Measurements from ENCODE around the gene UAP1L1. TPM values are rescaled to one million over a fixed set of nuclear protein-coding genes. Genes with fewer than 3 reads are reported as not detected.

UAP1L1 gene
- total RNA-seq, 4 donors from 2014 or later, result 9.3 to 15.7 (median 12.4) TPM

- no peak for TF ChIP-seq POLR2A (IDR thresholded peaks at IDR 0.05)
- TF ChIP-seq CTCF (IDR thresholded peaks at IDR 0.05), result no peak
- no peaks in the 10 kb centered on the region for H3K9me3 ChIP-seq
- DNase-seq, result no peak
- no peaks in the 10 kb centered on the region for H3K4me1 ChIP-seq
- no peak overlapping the region for H3K4me3 ChIP-seq (replicated peaks in 1 of 3)
- intact Hi-C loops (cut with DNase I), result no loop called here
- no peak overlapping the region for H3K27ac ChIP-seq
- 95 to 98% methylated on average over 8 to 9 of the region's 27 CpGs for WGBS, 2 donors
- H3K27me3 ChIP-seq, result no peaks in the 10 kb centered on the region
- peaks cover 57 to 61% of the 10 kb centered on the region in 2 donors for H3K36me3 ChIP-seq
Measured at GRCh38 chr9:137106662-137107250, 29.4 kb downstream of the UAP1L1 start.

GRCh38 chr9:137107312-137107921 is 30.1 kb downstream of the UAP1L1 start:
- H3K36me3 ChIP-seq, result peaks cover 57% of the 10 kb centered on the region in 2 donors
- H3K9me3 ChIP-seq, result no peaks in the 10 kb centered on the region
- H3K4me3 ChIP-seq (replicated peaks in 1 of 3), result no peak overlapping the region
- H3K27me3 ChIP-seq, result no peaks in the 10 kb centered on the region
- no peaks in the 10 kb centered on the region for H3K4me1 ChIP-seq
- WGBS, 2 donors, result 88 to 89% methylated on average over 9 to 12 of the region's 27 CpGs
- no peak for DNase-seq
- no peak for TF ChIP-seq POLR2A (IDR thresholded peaks at IDR 0.05)
- no peak for TF ChIP-seq CTCF (IDR thresholded peaks at IDR 0.05)
- no peak overlapping the region for H3K27ac ChIP-seq
- intact Hi-C loops (cut with DNase I), result no loop called here

GRCh38 chr9:137107982-137108381 is 30.7 kb downstream of the UAP1L1 start:
- Histone ChIP-seq H3K9me3 (no peaks in the 10 kb centered on the region), H3K4me3 (replicated peaks in 1 of 3) (no peak overlapping the region), H3K27me3 (no peaks in the 10 kb centered on the region), H3K27ac (no peak overlapping the region), H3K36me3 (peaks cover 54 to 56% of the 10 kb centered on the region in 2 donors), H3K4me1 (no peaks in the 10 kb centered on the region)
- TF ChIP-seq POLR2A (IDR thresholded peaks at IDR 0.05) (no peak), CTCF (IDR thresholded peaks at IDR 0.05) (no peak)
- no peak for DNase-seq
- intact Hi-C loops (cut with DNase I), result no loop called here
- WGBS, 2 donors, result 95 to 96% methylated on average over 7 to 14 of the region's 17 CpGs

- Histone ChIP-seq H3K4me1 (peaks cover 0 to 4% of the 10 kb centered on the region in 2 donors), H3K36me3 (peaks cover 46 to 48% of the 10 kb centered on the region in 2 donors), H3K9me3 (no peaks in the 10 kb centered on the region), H3K27ac (no peak overlapping the region), H3K4me3 (replicated peaks in 1 of 3) (no peak overlapping the region), H3K27me3 (no peaks in the 10 kb centered on the region)
- TF ChIP-seq CTCF (IDR thresholded peaks at IDR 0.05), result no peak
- no peak for TF ChIP-seq POLR2A (IDR thresholded peaks at IDR 0.05)
- DNase-seq, result no peak
- WGBS, 2 donors, result 93 to 96% methylated on average over 13 to 27 of the region's 29 CpGs
- intact Hi-C loops (cut with DNase I), result no loop called here
Measured at GRCh38 chr9:137108608-137109249, 31.4 kb downstream of the UAP1L1 start.
